Neural crest cell (in vitro differentiated cells): ENCODE results near the gene NPC2. TPM values are rescaled to one million over a fixed set of nuclear protein-coding genes. Genes with fewer than 3 reads are reported as not detected.

Experiments
- DNase-seq: peaks from one replicate; pipeline ENCODE4 v3.0.0; 2021; ENCODE audit warnings: low read depth, mixed read lengths, low spot score
- H3K27ac Mint-ChIP-seq: one replicate; pipeline ENCODE4 v1.8.0; 2021; ENCODE audit warnings: mild to moderate bottlenecking, mixed read lengths; ENCODE audit not compliant: unreplicated experiment
- H3K27me3 Mint-ChIP-seq: 2 replicates; pipeline ENCODE4 v1.8.0; 2021; ENCODE audit warnings: low read depth, mild to moderate bottlenecking, mixed read lengths
- H3K36me3 Mint-ChIP-seq: 2 replicates; pipeline ENCODE4 v1.8.0; 2021; ENCODE audit warnings: low read depth, mild to moderate bottlenecking, mixed read lengths
- H3K4me1 Mint-ChIP-seq: 2 replicates; pipeline ENCODE4 v1.8.0; 2021; ENCODE audit warnings: mixed read lengths
- H3K4me3 Mint-ChIP-seq: one replicate; pipeline ENCODE4 v1.8.0; 2021; ENCODE audit warnings: mild to moderate bottlenecking, mixed read lengths
- H3K9me3 Mint-ChIP-seq: 2 replicates; pipeline ENCODE4 v1.8.0; 2021; ENCODE audit warnings: mixed read lengths
- total RNA-seq: library from RNA; stranded (reverse); gene quantifications from 2 replicates; pipeline ENCODE4 v1.2.1, GENCODE V29; 2021
- TF ChIP-seq, protein P1 (sequence below): fragments of 200-600 bp; sonication (generic); conservative IDR thresholded peaks from 2 replicates; pipeline ENCODE4 v1.5.0; 2021; ENCODE audit warnings: antibody characterized with exemption, mild to moderate bottlenecking

Gene NPC2
- total RNA-seq, 1 donor from 2014 or later, result 108 TPM

DNA sequence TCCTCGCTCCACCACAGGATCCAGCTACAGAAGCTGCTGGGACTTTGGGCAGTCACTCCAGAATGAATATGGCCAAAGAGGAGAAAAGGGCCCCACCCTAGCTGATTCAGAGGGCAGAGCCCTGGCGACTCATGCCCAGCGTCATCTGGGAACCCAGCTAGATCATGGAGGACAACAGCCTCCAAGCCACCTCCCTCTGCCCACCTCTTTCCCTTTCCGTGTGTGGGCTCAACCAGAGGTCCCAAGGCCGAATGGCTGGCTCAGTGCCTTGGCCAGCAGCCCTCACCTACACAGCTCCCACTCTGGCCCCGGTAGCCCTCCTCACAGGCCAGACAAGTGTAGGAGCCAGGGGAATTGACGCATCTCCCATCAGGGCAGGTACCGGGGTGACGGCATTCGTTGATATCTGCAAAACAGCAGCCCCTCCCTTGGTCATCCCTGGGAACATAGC lies 17.9 kb upstream of the NPC2 start:
- no peaks in the 10 kb centered on the region for H3K27me3 Mint-ChIP-seq
- peak overlapping the region; percentile 95 for H3K27ac Mint-ChIP-seq
- no peaks in the 10 kb centered on the region for H3K9me3 Mint-ChIP-seq
- H3K36me3 Mint-ChIP-seq, result no peaks in the 10 kb centered on the region
- TF ChIP-seq, protein P1, sequence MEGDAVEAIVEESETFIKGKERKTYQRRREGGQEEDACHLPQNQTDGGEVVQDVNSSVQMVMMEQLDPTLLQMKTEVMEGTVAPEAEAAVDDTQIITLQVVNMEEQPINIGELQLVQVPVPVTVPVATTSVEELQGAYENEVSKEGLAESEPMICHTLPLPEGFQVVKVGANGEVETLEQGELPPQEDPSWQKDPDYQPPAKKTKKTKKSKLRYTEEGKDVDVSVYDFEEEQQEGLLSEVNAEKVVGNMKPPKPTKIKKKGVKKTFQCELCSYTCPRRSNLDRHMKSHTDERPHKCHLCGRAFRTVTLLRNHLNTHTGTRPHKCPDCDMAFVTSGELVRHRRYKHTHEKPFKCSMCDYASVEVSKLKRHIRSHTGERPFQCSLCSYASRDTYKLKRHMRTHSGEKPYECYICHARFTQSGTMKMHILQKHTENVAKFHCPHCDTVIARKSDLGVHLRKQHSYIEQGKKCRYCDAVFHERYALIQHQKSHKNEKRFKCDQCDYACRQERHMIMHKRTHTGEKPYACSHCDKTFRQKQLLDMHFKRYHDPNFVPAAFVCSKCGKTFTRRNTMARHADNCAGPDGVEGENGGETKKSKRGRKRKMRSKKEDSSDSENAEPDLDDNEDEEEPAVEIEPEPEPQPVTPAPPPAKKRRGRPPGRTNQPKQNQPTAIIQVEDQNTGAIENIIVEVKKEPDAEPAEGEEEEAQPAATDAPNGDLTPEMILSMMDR, result no peak
- peak overlapping the region; percentile 79 for H3K4me3 Mint-ChIP-seq
- H3K4me1 Mint-ChIP-seq, result peaks cover 55% of the 10 kb centered on the region
- no peak for DNase-seq

- Mint-ChIP-seq H3K36me3 (no peaks in the 10 kb centered on the region), H3K4me3 (peak overlapping the region; percentile 79), H3K4me1 (peaks cover 55% of the 10 kb centered on the region), H3K27me3 (no peaks in the 10 kb centered on the region), H3K9me3 (no peaks in the 10 kb centered on the region), H3K27ac (peak overlapping the region; percentile 76)
- TF ChIP-seq, protein P1, result no peak
- peak; percentile 44 for DNase-seq
Measured at GRCh38 chr14:74510223-74510931, 17.3 kb upstream of the NPC2 start.

DNA sequence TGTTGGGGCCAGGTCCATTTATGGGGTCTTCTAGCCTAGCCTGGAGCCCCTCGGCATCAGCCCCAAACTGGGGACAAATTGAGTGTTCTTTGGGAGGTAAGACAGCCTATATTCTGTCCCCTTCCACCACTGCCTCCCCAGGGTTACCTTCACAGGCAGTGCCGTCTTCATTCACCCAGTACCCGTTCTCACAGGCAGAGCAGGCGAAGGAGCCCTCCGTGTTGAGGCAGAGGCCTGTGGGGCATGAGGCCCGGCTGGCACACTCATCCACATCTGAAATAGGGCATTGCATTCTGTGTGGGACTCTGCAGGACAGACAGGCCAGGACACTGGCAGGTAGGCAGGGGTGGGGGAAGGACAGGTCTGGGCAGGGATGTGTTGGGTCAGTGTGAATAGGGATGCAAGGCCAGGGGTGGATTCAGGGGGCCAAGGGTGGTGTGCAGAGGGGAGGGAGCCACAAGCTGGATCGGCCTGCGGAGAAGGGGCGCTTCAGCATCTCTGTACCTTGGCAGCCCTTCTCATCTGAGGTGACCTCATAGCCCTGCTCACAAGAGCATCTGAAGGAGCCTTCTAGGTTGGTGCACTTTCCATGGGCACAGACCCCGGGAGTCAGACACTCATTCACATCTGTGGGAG lies 16.6 kb upstream of the NPC2 start:
- H3K4me3 Mint-ChIP-seq, result no peak overlapping the region
- H3K4me1 Mint-ChIP-seq, result peaks cover 53% of the 10 kb centered on the region
- H3K36me3 Mint-ChIP-seq, result no peaks in the 10 kb centered on the region
- no peaks in the 10 kb centered on the region for H3K27me3 Mint-ChIP-seq
- no peaks in the 10 kb centered on the region for H3K9me3 Mint-ChIP-seq
- H3K27ac Mint-ChIP-seq, result peak overlapping the region; percentile 84
- DNase-seq, result no peak
- TF ChIP-seq, protein P1, result no peak

GRCh38 chr14:74508844-74509428 lies 15.8 kb upstream of the NPC2 start:
- no peak overlapping the region for H3K4me3 Mint-ChIP-seq
- no peak overlapping the region for H3K27ac Mint-ChIP-seq
- no peaks in the 10 kb centered on the region for H3K9me3 Mint-ChIP-seq
- H3K36me3 Mint-ChIP-seq, result no peaks in the 10 kb centered on the region
- no peaks in the 10 kb centered on the region for H3K27me3 Mint-ChIP-seq
- peaks cover 47% of the 10 kb centered on the region for H3K4me1 Mint-ChIP-seq
- TF ChIP-seq, protein P1, result no peak
- DNase-seq, result no peak

- Mint-ChIP-seq H3K27ac (no peak overlapping the region), H3K9me3 (no peaks in the 10 kb centered on the region), H3K36me3 (no peaks in the 10 kb centered on the region), H3K27me3 (no peaks in the 10 kb centered on the region), H3K4me3 (no peak overlapping the region), H3K4me1 (peaks cover 47% of the 10 kb centered on the region)
- no peak for DNase-seq
- TF ChIP-seq, protein P1, result peak; percentile 33
Measured at GRCh38 chr14:74508292-74508731, 15.2 kb upstream of the NPC2 start.
